NCI-H345 treated with DMSO at 0.1 percent for 48 hours (cell line): ENCODE data around the gene ITCH.
"Not testable (repeated sequence)": the region's sequence is repeated elsewhere in the genome, so short reads cannot be mapped to it uniquely, and the experiment has no call there.

Source experiments
- DNase-seq: peaks from one replicate; lab custom pipeline; 2025; ENCODE audit not compliant: unreplicated experiment; lab: John Stamatoyannopoulos, UW

The ITCH gene

GRCh38 chr20:34343458-34344211, 19.4 kb upstream of the ITCH start:
- DNase-seq: no peak

- no peak for DNase-seq
Observed at GRCh38 chr20:34344238-34344637, 18.8 kb upstream of the ITCH start.

GRCh38 chr20:34345402-34345736, 17.7 kb upstream of the ITCH start:
- no peak for DNase-seq

- DNase-seq: not testable (repeated sequence)
Observed at GRCh38 chr20:34345839-34346532, 17.1 kb upstream of the ITCH start.

GRCh38 chr20:34346533-34346865, 16.6 kb upstream of the ITCH start:
- DNase-seq: not testable (repeated sequence)

- no peak for DNase-seq
Observed at GRCh38 chr20:34347571-34347970, 15.5 kb upstream of the ITCH start.

GRCh38 chr20:34350095-34350494, 13.0 kb upstream of the ITCH start:
- no peak for DNase-seq

- not testable (repeated sequence) for DNase-seq
Observed at GRCh38 chr20:34353467-34353866, 9.6 kb upstream of the ITCH start.

- no peak for DNase-seq
Observed at GRCh38 chr20:34355427-34355826, 7.6 kb upstream of the ITCH start.

GRCh38 chr20:34359729-34360128, 3.3 kb upstream of the ITCH start:
- DNase-seq: not testable (repeated sequence)

GRCh38 chr20:34362502-34363061, 491 bp upstream of the ITCH start:
- DNase-seq: no peak

- peak; percentile 5 for DNase-seq
Observed at GRCh38 chr20:34363465-34364222, 571 bp downstream of the ITCH start.

GRCh38 chr20:34364223-34364506, 1.1 kb downstream of the ITCH start:
- DNase-seq: no peak

- no peak for DNase-seq
Observed at GRCh38 chr20:34365765-34366213, 2.7 kb downstream of the ITCH start.

- no peak for DNase-seq
Observed at GRCh38 chr20:34367155-34367554, 4.1 kb downstream of the ITCH start.

GRCh38 chr20:34367911-34368310, 4.8 kb downstream of the ITCH start:
- DNase-seq: not testable (repeated sequence)

- no peak for DNase-seq
Observed at GRCh38 chr20:34368547-34368946, 5.5 kb downstream of the ITCH start.

GRCh38 chr20:34369265-34369664, 6.2 kb downstream of the ITCH start:
- DNase-seq: no peak

GRCh38 chr20:34370062-34370461, 7.0 kb downstream of the ITCH start:
- no peak for DNase-seq

GRCh38 chr20:34373445-34373844, 10.4 kb downstream of the ITCH start:
- DNase-seq: no peak

- DNase-seq: no peak
Observed at GRCh38 chr20:34374209-34374760, 11.2 kb downstream of the ITCH start.
